ENCODE data around the gene HIPK2. TPM values are rescaled to one million over a fixed set of nuclear protein-coding genes. Genes with fewer than 3 reads are reported as not detected.
"Not testable (repeated sequence)": the region's sequence is repeated elsewhere in the genome, so short reads cannot be mapped to it uniquely, and the experiment has no call there.

The HIPK2 gene
- total RNA-seq, 4 donors from 2014 or later, result 16.6 to 60.2 (median 35.1) TPM

- Histone ChIP-seq H3K27me3 (no peaks in the 10 kb centered on the region), H3K4me3 (no peak overlapping the region), H3K9me3 (no peaks in the 10 kb centered on the region), H3K27ac (peak overlapping the region in 1 of 4 donors; percentile 20), H3K36me3 (no peaks in the 10 kb centered on the region), H3K4me1 (no peaks in the 10 kb centered on the region)
- no peak for DNase-seq
- TF ChIP-seq POLR2A (IDR thresholded peaks at IDR 0.05) (no peak), CTCF (IDR thresholded peaks at IDR 0.05) (no peak)
These were observed 104.0 kb downstream of the HIPK2 start for GRCh38 chr7:139673762-139674161.

GRCh38 chr7:139673230-139673629 lies 104.6 kb downstream of the HIPK2 start:
- Histone ChIP-seq H3K9me3 (no peaks in the 10 kb centered on the region), H3K4me3 (no peak overlapping the region), H3K27me3 (no peaks in the 10 kb centered on the region), H3K27ac (peak overlapping the region in 2 of 4 donors; percentile 8 to 20), H3K36me3 (no peaks in the 10 kb centered on the region), H3K4me1 (no peaks in the 10 kb centered on the region)
- peak in 2 of 3 donors; percentile 44 to 62 for DNase-seq
- TF ChIP-seq POLR2A (IDR thresholded peaks at IDR 0.05), result no peak
- no peak for TF ChIP-seq CTCF (IDR thresholded peaks at IDR 0.05)

GRCh38 chr7:139671967-139672366 lies 105.8 kb downstream of the HIPK2 start:
- no peak for DNase-seq
- Histone ChIP-seq H3K4me1 (no peaks in the 10 kb centered on the region), H3K9me3 (no peaks in the 10 kb centered on the region), H3K27ac (no peak overlapping the region), H3K36me3 (no peaks in the 10 kb centered on the region), H3K27me3 (no peaks in the 10 kb centered on the region), H3K4me3 (no peak overlapping the region)
- TF ChIP-seq CTCF (IDR thresholded peaks at IDR 0.05) (no peak), POLR2A (IDR thresholded peaks at IDR 0.05) (no peak)

- H3K4me1 ChIP-seq, DNase-seq, H3K9me3 ChIP-seq, H3K27me3 ChIP-seq, H3K4me3 ChIP-seq, H3K36me3 ChIP-seq, H3K27ac ChIP-seq: not testable (repeated sequence)
These were observed 107.1 kb downstream of the HIPK2 start for GRCh38 chr7:139670662-139671061.

- H3K36me3 ChIP-seq, result no peaks in the 10 kb centered on the region
- no peaks in the 10 kb centered on the region for H3K9me3 ChIP-seq
- DNase-seq, result no peak
- H3K27me3 ChIP-seq, result no peaks in the 10 kb centered on the region
- H3K4me3 ChIP-seq, result no peak overlapping the region
- H3K4me1 ChIP-seq, result no peaks in the 10 kb centered on the region
- no peak for TF ChIP-seq POLR2A (IDR thresholded peaks at IDR 0.05)
- TF ChIP-seq CTCF (IDR thresholded peaks at IDR 0.05), result no peak
- no peak overlapping the region for H3K27ac ChIP-seq
These were observed 108.4 kb downstream of the HIPK2 start for GRCh38 chr7:139669106-139670061.

- no peak overlapping the region for H3K27ac ChIP-seq
- no peaks in the 10 kb centered on the region for H3K9me3 ChIP-seq
- DNase-seq, result no peak
- H3K27me3 ChIP-seq, result no peaks in the 10 kb centered on the region
- H3K4me1 ChIP-seq, result peaks cover 0 to 15% (median 0%) of the 10 kb centered on the region in 4 donors
- H3K4me3 ChIP-seq, result no peak overlapping the region
- H3K36me3 ChIP-seq, result no peaks in the 10 kb centered on the region
- no peak for TF ChIP-seq CTCF (IDR thresholded peaks at IDR 0.05)
- no peak for TF ChIP-seq POLR2A (IDR thresholded peaks at IDR 0.05)
These were observed 110.4 kb downstream of the HIPK2 start for GRCh38 chr7:139667377-139667776.
